ENCODE measurements around the gene ARL6IP1. TPM values are rescaled to one million over a fixed set of nuclear protein-coding genes. Genes with fewer than 3 reads are reported as not detected.
"Not testable (repeated sequence)": the region's sequence is repeated elsewhere in the genome, so short reads cannot be mapped to it uniquely, and the experiment has no call there.

The ARL6IP1 gene
- total RNA-seq, 4 donors from 2014 or later = 97.6 to 186 (median 124) TPM

- TF ChIP-seq POLR2A (IDR thresholded peaks at IDR 0.05) (no peak), CTCF (IDR thresholded peaks at IDR 0.05) (no peak)
- intact Hi-C loops (cut with DNase I; ENCODE audit: low total_unique reads) = no loop called here
- DNase-seq (ENCODE audit: low spot score in 2 of 2) = no peak
- WGBS, 2 donors = 8 to 18% methylated on average over 20 of the region's 20 CpGs
- peak overlapping the region; percentile 93 for H3K4me3 ChIP-seq (ENCODE audit: low read depth, poor library complexity, severe bottlenecking)
Observed at GRCh38 chr16:18788828-18789514, 12.4 kb downstream of the ARL6IP1 start.

GRCh38 chr16:18784917-18785623 is 16.3 kb downstream of the ARL6IP1 start:
- DNase-seq (ENCODE audit: low spot score in 2 of 2) = no peak
- 71 to 74% methylated on average over 8 of the region's 8 CpGs for WGBS, 2 donors
- intact Hi-C loops (cut with DNase I; ENCODE audit: low total_unique reads) = no loop called here
- no peak for TF ChIP-seq POLR2A (IDR thresholded peaks at IDR 0.05)
- TF ChIP-seq CTCF (IDR thresholded peaks at IDR 0.05) = no peak
- H3K4me3 ChIP-seq (ENCODE audit: low read depth, poor library complexity, severe bottlenecking) = no peak overlapping the region

- intact Hi-C loops (cut with DNase I; ENCODE audit: low total_unique reads) = no loop called here
- DNase-seq (ENCODE audit: low spot score in 2 of 2) = no peak
- WGBS, 2 donors = 86% methylated on average over 17 of the region's 17 CpGs
- no peak overlapping the region for H3K4me3 ChIP-seq (ENCODE audit: low read depth, poor library complexity, severe bottlenecking)
- no peak for TF ChIP-seq POLR2A (IDR thresholded peaks at IDR 0.05)
- no peak for TF ChIP-seq CTCF (IDR thresholded peaks at IDR 0.05)
Observed at GRCh38 chr16:18783430-18784341, 17.7 kb downstream of the ARL6IP1 start.

GRCh38 chr16:18782697-18783429 is 18.5 kb downstream of the ARL6IP1 start:
- no peak for DNase-seq (ENCODE audit: low spot score in 2 of 2)
- TF ChIP-seq POLR2A (IDR thresholded peaks at IDR 0.05) (no peak), CTCF (IDR thresholded peaks at IDR 0.05) (no peak)
- intact Hi-C loops (cut with DNase I; ENCODE audit: low total_unique reads) = no loop called here
- WGBS, 2 donors = 89 to 90% methylated on average over 8 of the region's 8 CpGs
- H3K4me3 ChIP-seq (ENCODE audit: low read depth, poor library complexity, severe bottlenecking) = no peak overlapping the region

- 72 to 100% methylated on average over 1 to 3 of the region's 6 CpGs for WGBS, 2 donors
- H3K4me3 ChIP-seq (ENCODE audit: low read depth, poor library complexity, severe bottlenecking); intact Hi-C loops (cut with DNase I; ENCODE audit: low total_unique reads); DNase-seq (ENCODE audit: low spot score in 2 of 2): not testable (repeated sequence)
Observed at GRCh38 chr16:18781232-18781631, 20.1 kb downstream of the ARL6IP1 start.

GRCh38 chr16:18780460-18781026 is 20.8 kb downstream of the ARL6IP1 start:
- H3K4me3 ChIP-seq (ENCODE audit: low read depth, poor library complexity, severe bottlenecking); intact Hi-C loops (cut with DNase I; ENCODE audit: low total_unique reads); DNase-seq (ENCODE audit: low spot score in 2 of 2): not testable (repeated sequence)
- WGBS, 2 donors = 57 to 60% methylated on average over 8 of the region's 8 CpGs

- WGBS, 2 donors = 100% methylated on average over 1 of the region's 1 CpG
- DNase-seq (ENCODE audit: low spot score in 2 of 2); H3K4me3 ChIP-seq (ENCODE audit: low read depth, poor library complexity, severe bottlenecking); intact Hi-C loops (cut with DNase I; ENCODE audit: low total_unique reads): not testable (repeated sequence)
Observed at GRCh38 chr16:18777664-18778063, 23.7 kb downstream of the ARL6IP1 start.

- H3K4me3 ChIP-seq (ENCODE audit: low read depth, poor library complexity, severe bottlenecking); DNase-seq (ENCODE audit: low spot score in 2 of 2); intact Hi-C loops (cut with DNase I; ENCODE audit: low total_unique reads): not testable (repeated sequence)
- 69 to 77% methylated on average over 5 of the region's 5 CpGs for WGBS, 2 donors
Observed at GRCh38 chr16:18776334-18776733, 25.0 kb downstream of the ARL6IP1 start.

GRCh38 chr16:18774651-18775050 is 26.7 kb downstream of the ARL6IP1 start:
- intact Hi-C loops (cut with DNase I; ENCODE audit: low total_unique reads); H3K4me3 ChIP-seq (ENCODE audit: low read depth, poor library complexity, severe bottlenecking); DNase-seq (ENCODE audit: low spot score in 2 of 2): not testable (repeated sequence)
- 84 to 92% methylated on average over 4 of the region's 4 CpGs for WGBS, 2 donors

Measured in lower leg skin (tissue), 4 donors.